HCT116 (cell line): ENCODE results near the gene RSPO4. TPM values are rescaled to one million over a fixed set of nuclear protein-coding genes. Genes with fewer than 3 reads are reported as not detected.

Experiments
- ATAC-seq: fragments of 200-7000 bp; cut with Tn5 transposase; 2 replicates; pipeline ENCODE4 v1.9.1; 2020; ENCODE audit warnings: mild to moderate bottlenecking, moderate library complexity
- BruUV-seq: library from RNA; stranded (reverse); fragments of 400-500 nt; replicated peaks from 2 replicates; lab custom pipeline; 2021; lab: Mats Ljungman, UMichigan
- CTCF ChIA-PET: fragments of 300-600 bp; sonication (Branson Sonifier 250); formaldehyde crosslinking; loops from one replicate; lab custom pipeline; 2021; ENCODE audit warnings: antibody characterized with exemption; lab: Charles Lee
- POLR2A ChIA-PET: fragments of 300-600, 350-600 bp; sonication (Branson Sonifier 250); formaldehyde crosslinking; loops from one replicate; lab custom pipeline; 2021; ENCODE audit warnings: antibody characterized with exemption; lab: Charles Lee
- RAD21 ChIA-PET, 2 experiments: fragments of 300-600 bp; sonication (Branson Sonifier 250); formaldehyde crosslinking; loops; one replicate each; lab custom pipeline; 2023; ENCODE audit warnings: low total read pairs in 2 of 2; ENCODE audit not compliant: uncharacterized antibody in 2 of 2, unreplicated experiment in 2 of 2, low non-redundant PET in 1 of 2; lab: Charles Lee
- DNase-seq: peaks from one replicate; pipeline ENCODE4 v3.0.0-alpha.2; 2010; ENCODE audit warnings: low read depth, low spot score
- H2AFZ ChIP-seq: fragments of 200-600 bp; shearing (Covaris generic), sonication (generic); 2 replicates; pipeline ENCODE4 v1.6.1; 2017; ENCODE audit warnings: low read depth, mixed run types, mixed read lengths, antibody characterized with exemption, low read length; ENCODE audit not compliant: poor library complexity, severe bottlenecking
- H3K27ac ChIP-seq: 2 replicates; pipeline ENCODE4 v1.5.1; 2012; ENCODE audit warnings: low read depth, low read length
- H3K27me3 ChIP-seq: fragments of 200-600 bp; sonication (generic); 2 replicates; pipeline ENCODE4 v1.6.1; 2016; ENCODE audit warnings: mixed run types, low read length, mixed read lengths; ENCODE audit not compliant: insufficient read depth
- H3K36me3 ChIP-seq, 2 experiments: fragments of 200-500 bp in 1 of 2; fragments of 200-600 bp in 1 of 2; sonication (Bioruptor generic) in 1 of 2; sonication (generic) in 1 of 2; 2 replicates each; pipeline versions ENCODE4 v1.5.1 to v1.6.1; 2014 to 2016; ENCODE audit warnings: low read length in 2 of 2, inconsistent platforms in 1 of 2, mixed read lengths in 1 of 2, mixed run types in 1 of 2; ENCODE audit not compliant: insufficient read depth in 2 of 2, control insufficient read depth in 1 of 2
- H3K4me1 ChIP-seq, 2 experiments: fragments of 200-600 bp in 1 of 2; sonication (generic) in 1 of 2; 2 replicates each; pipeline versions ENCODE4 v1.5.1 to v1.6.1; 2012 to 2017; ENCODE audit warnings: low read length in 2 of 2, inconsistent platforms in 1 of 2, mild to moderate bottlenecking in 1 of 2, mixed read lengths in 1 of 2, mixed run types in 1 of 2, moderate library complexity in 1 of 2; ENCODE audit not compliant: insufficient read depth in 2 of 2, control insufficient read depth in 1 of 2
- H3K4me2 ChIP-seq: fragments of 200-600 bp; sonication (generic); 2 replicates; pipeline ENCODE4 v1.6.1; 2017; ENCODE audit warnings: mixed run types, low read length, mixed read lengths
- H3K4me3 ChIP-seq, 2 experiments: fragments of 200-600 bp in 1 of 2; sonication (generic) in 1 of 2; replicated peaks in 1 of 2; 2 replicates each; pipeline ENCODE4 v1.5.1; 2011 to 2016; ENCODE audit warnings: low read length in 2 of 2, control low read depth in 1 of 2, low read depth in 1 of 2, mild to moderate bottlenecking in 1 of 2, mixed read lengths in 1 of 2, mixed run types in 1 of 2
- H3K79me2 ChIP-seq: fragments of 200-600 bp; sonication (generic); 2 replicates; pipeline ENCODE4 v1.6.1; 2017; ENCODE audit warnings: mild to moderate bottlenecking, mixed run types, low read length, moderate library complexity, mixed read lengths; ENCODE audit not compliant: insufficient read depth
- H3K9ac ChIP-seq: fragments of 200-600 bp; sonication (generic); 2 replicates; pipeline ENCODE4 v1.6.1; 2016; ENCODE audit warnings: low read length, mixed read lengths
- H3K9me2 ChIP-seq: fragments of 200-600 bp; sonication (generic), shearing (Covaris generic); 2 replicates; pipeline ENCODE4 v1.6.1; 2017; ENCODE audit warnings: mixed run types, mild to moderate bottlenecking, moderate library complexity; ENCODE audit not compliant: insufficient read depth
- H3K9me3 ChIP-seq, 2 experiments: fragments of 200-500 bp in 1 of 2; fragments of 200-600 bp in 1 of 2; sonication (Bioruptor generic) in 1 of 2; sonication (generic) in 1 of 2; 2 replicates each; pipeline ENCODE4 v1.6.1; 2014 to 2017; ENCODE audit warnings: low read length in 2 of 2, mixed read lengths in 2 of 2, inconsistent platforms in 1 of 2, low read depth in 1 of 2, mild to moderate bottlenecking in 1 of 2, mixed run types in 1 of 2, moderate library complexity in 1 of 2; ENCODE audit not compliant: control insufficient read depth in 1 of 2, insufficient read depth in 1 of 2
- H4K20me1 ChIP-seq: fragments of 200-600 bp; sonication (generic), shearing (Covaris generic); 2 replicates; pipeline ENCODE4 v1.6.1; 2017; ENCODE audit warnings: mixed run types, mild to moderate bottlenecking, moderate library complexity; ENCODE audit not compliant: insufficient read depth
- CBX3 ChIP-seq: IDR thresholded peaks from 2 replicates; pipeline ENCODE4 v1.6.1; 2012; ENCODE audit warnings: low read depth
- CEBPB ChIP-seq: IDR thresholded peaks from 2 replicates; pipeline ENCODE4 v1.6.1; 2012; ENCODE audit warnings: low read depth
- EGR1 ChIP-seq: IDR thresholded peaks from 2 replicates; pipeline ENCODE4 v1.6.1; 2012; ENCODE audit warnings: low read depth
- EZH2 ChIP-seq: fragments of 200-600 bp; sonication (generic); IDR thresholded peaks from 2 replicates; pipeline ENCODE4 v1.6.1; 2017; ENCODE audit warnings: antibody characterized with exemption, mixed run types
- FOSL1 ChIP-seq: IDR thresholded peaks from 2 replicates; pipeline ENCODE4 v1.6.1; 2012; ENCODE audit warnings: low read depth
- MAX ChIP-seq: IDR thresholded peaks from 2 replicates; pipeline ENCODE4 v1.6.1; 2012
- POLR2A ChIP-seq: IDR thresholded peaks from 2 replicates; pipeline ENCODE4 v1.7.0; 2011; ENCODE audit warnings: borderline replicate concordance; ENCODE audit not compliant: insufficient read depth, insufficient read length; ENCODE audit errors: extremely low read depth
- POLR2AphosphoS5 ChIP-seq: IDR thresholded peaks from 2 replicates; pipeline ENCODE4 v1.6.1; 2011; ENCODE audit warnings: mild to moderate bottlenecking, low read depth, low read length, moderate library complexity
- RAD21 ChIP-seq: IDR thresholded peaks from 2 replicates; pipeline ENCODE4 v1.6.1; 2012; ENCODE audit warnings: low read depth, mild to moderate bottlenecking
- SIN3A ChIP-seq: IDR thresholded peaks from 2 replicates; pipeline ENCODE4 v1.6.1; 2012; ENCODE audit warnings: low read depth
- SP1 ChIP-seq: IDR thresholded peaks from 2 replicates; pipeline ENCODE4 v1.6.1; 2012; ENCODE audit warnings: low read depth
- SRF ChIP-seq: IDR thresholded peaks from 2 replicates; pipeline ENCODE4 v1.6.1; 2012; ENCODE audit warnings: low read depth
- TCF7L2 ChIP-seq: IDR thresholded peaks from 2 replicates; pipeline ENCODE4 v1.7.0; 2011; ENCODE audit warnings: borderline replicate concordance, inconsistent platforms; ENCODE audit not compliant: insufficient read depth, insufficient read length; ENCODE audit errors: extremely low read depth
- ZBTB33 ChIP-seq: IDR thresholded peaks from 2 replicates; pipeline ENCODE4 v1.6.1; 2011; ENCODE audit warnings: mild to moderate bottlenecking, low read length, moderate library complexity; ENCODE audit not compliant: insufficient replicate concordance; ENCODE audit errors: extremely low read depth
- ZFX ChIP-seq: fragments of 450-650 bp; IDR thresholded peaks from 2 replicates; pipeline ENCODE4 v1.6.1; 2017
- intact Hi-C: fragments of 100-400 bp; cut with micrococcal nuclease; formaldehyde crosslinking; loops from 2 replicates; pipeline ENCODE4 v1.10.0; 2022
- total RNA-seq: library from RNA; stranded (reverse); gene quantifications from one replicate; pipeline ENCODE4 v1.2.1, GENCODE V29; 2021; ENCODE audit not compliant: unreplicated experiment

Gene RSPO4
- total RNA-seq, 1 experiment from 2014 or later, result 0.84 TPM

- ChIA-PET POLR2A (no interaction called here), RAD21 (no interaction called here), CTCF (no interaction called here)
- intact Hi-C loops, result no loop called here
- no peak overlapping the region for H3K9ac ChIP-seq
- no peaks in the 10 kb centered on the region for H3K9me2 ChIP-seq
- H3K36me3 ChIP-seq, result no peaks in the 10 kb centered on the region
- DNase-seq (no peak), ATAC-seq (no peak)
- H3K27me3 ChIP-seq, result no peaks in the 10 kb centered on the region
- H3K9me3 ChIP-seq, result no peaks in the 10 kb centered on the region
- no peak overlapping the region for H3K4me2 ChIP-seq
- H3K4me3 ChIP-seq, result no peak overlapping the region
- H3K4me1 ChIP-seq, result no peaks in the 10 kb centered on the region
- H2AFZ ChIP-seq, result no peak overlapping the region
- no peak overlapping the region for H3K27ac ChIP-seq
- no TSS peak for BruUV-seq
- no peaks in the 10 kb centered on the region for H3K79me2 ChIP-seq
- H4K20me1 ChIP-seq, result no peaks in the 10 kb centered on the region
- no peak for TF ChIP-seq CBX3
- TF ChIP-seq ZFX, result no peak
- no peak for TF ChIP-seq MAX
- TF ChIP-seq ZBTB33, result no peak
- no peak for TF ChIP-seq EZH2
- no peak for TF ChIP-seq SP1
- no peak for TF ChIP-seq SRF
- no peak for TF ChIP-seq RAD21
- TF ChIP-seq CEBPB, result no peak
- no peak for TF ChIP-seq SIN3A
- no peak for TF ChIP-seq EGR1
- no peak for TF ChIP-seq POLR2AphosphoS5
- no peak for TF ChIP-seq POLR2A
- no peak for TF ChIP-seq TCF7L2
- no peak for TF ChIP-seq FOSL1
Measured at GRCh38 chr20:1014471-1014870, 12.4 kb upstream of the RSPO4 start.
